ENCODE data around the gene USP40.

GRCh38 chr2:233468741-233469110 lies 97.9 kb downstream of the USP40 start:
- no peak for TF ChIP-seq CTCF (conservative IDR thresholded peaks at IDR 0.05; ENCODE audit: low read length)
- no peak for TF ChIP-seq EZH2phosphoT487 (IDR thresholded peaks at IDR 0.05; ENCODE audit: borderline replicate concordance, low read depth, low read length)
